ENCODE measurements around the gene GABARAP.

- TF ChIP-seq FEZF1 (tag by site-specific recombination; IDR thresholded peaks at IDR 0.05) (no peak), CTCF (tag by site-specific recombination; IDR thresholded peaks at IDR 0.05) (no peak), BCL11A (tag by site-specific recombination; IDR thresholded peaks at IDR 0.05; ENCODE audit: low read depth) (no peak), ZNF184 (tag by site-specific recombination; IDR thresholded peaks at IDR 0.05) (no peak), ZNF2 (tag by site-specific recombination; IDR thresholded peaks at IDR 0.05) (no peak), YY1 (tag by site-specific recombination; IDR thresholded peaks at IDR 0.05) (no peak), ZBTB20 (tag by site-specific recombination; IDR thresholded peaks at IDR 0.05) (no peak), ZNF768 (tag by site-specific recombination; IDR thresholded peaks at IDR 0.05) (no peak), MYNN (tag by site-specific recombination; IDR thresholded peaks at IDR 0.05; ENCODE audit: borderline replicate concordance) (no peak), ZSCAN30 (tag by site-specific recombination; IDR thresholded peaks at IDR 0.05) (no peak), ZBTB21 (tag by site-specific recombination; IDR thresholded peaks at IDR 0.05) (no peak), ZNF830 (tag by site-specific recombination; IDR thresholded peaks at IDR 0.05; ENCODE audit: low read depth) (no peak)
Measured at GRCh38 chr17:7190276-7190917, 51.9 kb downstream of the GABARAP start.
